ENCODE data around the gene PLEKHO1.

PLEKHO1 gene

GRCh38 chr1:150150133-150151021 is 661 bp downstream of the PLEKHO1 start:
- DNase-seq (ENCODE audit: low read depth in 2 of 2): no peak

DNA sequence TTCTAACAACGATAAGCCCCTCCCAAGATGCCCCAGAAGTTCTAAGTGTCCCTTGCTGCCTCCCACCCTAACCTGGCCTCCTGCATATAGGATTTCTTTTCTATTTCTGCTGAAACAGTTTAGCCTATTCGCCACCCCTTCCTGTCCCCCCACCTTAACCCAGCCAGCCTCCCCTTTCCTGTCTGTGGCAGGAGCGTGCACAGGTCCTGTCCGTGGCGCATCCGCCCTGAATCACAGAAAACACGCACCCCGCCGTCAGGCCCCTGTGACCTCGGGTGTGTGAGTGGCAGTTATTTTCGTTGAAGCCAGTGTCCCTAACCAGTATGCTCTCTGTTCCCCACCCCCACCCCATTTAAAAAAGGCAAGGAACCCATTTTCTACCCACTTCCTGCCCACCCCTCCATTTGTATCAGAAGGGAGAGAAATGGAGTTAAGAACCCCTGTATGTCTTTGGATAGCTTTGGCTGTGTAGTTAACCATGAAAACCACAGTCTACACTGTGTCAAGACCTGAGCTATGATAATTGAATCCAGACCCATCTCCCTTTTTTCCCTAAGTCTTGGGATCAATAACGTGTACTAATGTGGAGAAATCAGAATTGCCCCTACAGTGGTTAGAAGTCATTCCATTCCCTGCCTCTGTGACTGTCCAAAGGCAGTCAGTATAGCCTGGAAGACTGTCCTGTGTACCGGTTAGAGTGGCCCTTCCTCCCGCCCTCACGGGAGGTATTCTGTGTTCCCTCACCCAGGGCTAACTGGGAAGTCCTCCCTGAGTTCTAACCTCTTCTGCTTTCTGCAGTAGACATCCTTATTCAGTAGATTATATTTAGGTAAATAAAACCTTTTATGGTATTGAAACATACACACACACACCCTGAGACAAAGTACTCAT is 1.8 kb downstream of the PLEKHO1 start:
- DNase-seq (ENCODE audit: low read depth in 2 of 2): peak; percentile 32 to 44

GRCh38 chr1:150152182-150152536 is 2.4 kb downstream of the PLEKHO1 start:
- DNase-seq (ENCODE audit: low read depth in 2 of 2): no peak

DNA sequence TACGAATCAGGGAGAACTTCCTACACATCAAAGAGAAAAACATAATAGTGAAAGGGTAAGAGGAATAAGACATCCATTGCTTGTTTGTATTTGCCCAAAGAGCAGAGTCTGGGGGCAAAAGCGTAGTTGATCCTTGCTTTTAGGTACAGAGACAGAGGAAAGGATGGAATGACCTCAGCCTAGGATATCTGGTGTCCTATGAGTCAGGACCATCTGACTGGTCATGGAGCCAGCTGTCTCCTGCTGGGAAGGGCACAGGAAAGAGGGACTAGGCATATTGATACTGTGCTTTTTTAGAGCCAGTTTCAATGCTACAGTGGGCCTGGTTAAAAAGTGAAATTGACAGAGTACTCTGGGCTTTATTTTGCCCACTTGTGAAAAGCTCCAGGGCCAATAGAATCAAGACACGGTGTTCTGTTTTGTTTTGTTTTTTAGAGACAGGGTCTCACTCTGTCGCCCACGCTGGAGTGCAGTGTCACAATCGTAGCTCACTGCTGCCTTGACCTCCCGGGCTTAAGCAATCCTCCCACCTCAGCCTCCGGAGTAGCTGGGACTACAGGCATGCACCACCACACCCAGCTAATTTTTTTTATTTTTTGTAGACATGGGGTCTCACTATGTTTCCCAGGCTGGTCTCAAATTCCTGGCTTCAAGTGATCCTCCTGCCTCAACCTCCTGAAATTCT is 3.2 kb downstream of the PLEKHO1 start:
- no peak for DNase-seq (ENCODE audit: low read depth in 2 of 2)

- no peak for DNase-seq (ENCODE audit: low read depth in 2 of 2)
Observed at GRCh38 chr1:150154143-150154542, 4.4 kb downstream of the PLEKHO1 start.

GRCh38 chr1:150155413-150156071 is 5.8 kb downstream of the PLEKHO1 start:
- no peak for DNase-seq (ENCODE audit: low read depth in 2 of 2)

- DNase-seq (ENCODE audit: low read depth in 2 of 2): no peak
Observed at GRCh38 chr1:150156868-150157603, 7.3 kb downstream of the PLEKHO1 start.

DNA sequence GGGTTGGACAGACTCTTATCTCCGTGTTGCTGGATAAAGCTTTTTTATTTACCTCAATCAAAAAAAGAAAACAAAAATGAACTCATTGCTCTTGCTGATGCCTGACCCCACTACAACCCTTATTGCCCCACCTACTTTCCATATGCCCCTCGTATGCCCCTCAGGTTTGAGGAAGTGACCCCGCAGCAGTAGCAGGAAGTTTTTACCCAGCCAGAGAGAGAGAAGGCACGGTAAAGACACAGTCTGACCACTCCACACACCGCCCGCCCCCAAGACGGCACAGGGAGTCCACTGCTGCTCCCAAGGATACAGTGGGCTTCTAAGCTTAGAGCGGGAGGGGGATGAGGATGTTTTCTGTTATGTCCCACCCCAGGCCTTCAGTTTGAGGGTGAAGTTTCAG is 9.8 kb downstream of the PLEKHO1 start:
- DNase-seq (ENCODE audit: low read depth in 2 of 2): no peak

DNA sequence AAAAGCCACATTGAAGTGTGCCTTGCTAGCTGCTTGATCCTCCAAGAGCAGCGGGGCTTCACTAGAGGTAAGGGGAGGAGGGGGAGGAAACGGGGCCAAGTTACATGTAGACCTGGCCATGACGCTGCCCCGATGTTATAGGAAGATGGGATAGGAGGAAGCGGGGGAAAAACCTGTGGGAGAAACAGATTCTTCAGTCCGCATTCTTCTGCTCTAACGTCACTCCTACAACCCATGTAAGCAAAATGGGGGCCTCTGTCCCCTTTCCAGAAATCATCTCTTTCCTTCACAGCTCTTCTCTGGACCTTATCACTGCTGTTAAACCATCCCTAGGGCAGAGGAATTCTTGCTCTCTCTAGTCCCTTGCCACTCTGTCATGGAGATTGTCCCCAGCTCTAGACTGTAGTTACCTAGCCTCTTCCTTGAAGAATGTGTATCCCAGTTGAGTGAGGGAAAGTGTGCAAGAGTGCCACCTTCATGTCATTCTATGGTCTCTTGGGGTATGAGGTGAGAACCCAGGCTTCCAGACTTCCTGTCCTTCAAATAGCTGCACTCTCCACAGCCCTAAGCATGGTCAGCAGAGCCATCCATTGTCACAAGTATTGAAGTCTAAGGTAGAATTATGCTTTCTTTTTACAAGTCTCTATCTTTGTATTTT is 11.4 kb downstream of the PLEKHO1 start:
- no peak for DNase-seq (ENCODE audit: low read depth in 2 of 2)

DNA sequence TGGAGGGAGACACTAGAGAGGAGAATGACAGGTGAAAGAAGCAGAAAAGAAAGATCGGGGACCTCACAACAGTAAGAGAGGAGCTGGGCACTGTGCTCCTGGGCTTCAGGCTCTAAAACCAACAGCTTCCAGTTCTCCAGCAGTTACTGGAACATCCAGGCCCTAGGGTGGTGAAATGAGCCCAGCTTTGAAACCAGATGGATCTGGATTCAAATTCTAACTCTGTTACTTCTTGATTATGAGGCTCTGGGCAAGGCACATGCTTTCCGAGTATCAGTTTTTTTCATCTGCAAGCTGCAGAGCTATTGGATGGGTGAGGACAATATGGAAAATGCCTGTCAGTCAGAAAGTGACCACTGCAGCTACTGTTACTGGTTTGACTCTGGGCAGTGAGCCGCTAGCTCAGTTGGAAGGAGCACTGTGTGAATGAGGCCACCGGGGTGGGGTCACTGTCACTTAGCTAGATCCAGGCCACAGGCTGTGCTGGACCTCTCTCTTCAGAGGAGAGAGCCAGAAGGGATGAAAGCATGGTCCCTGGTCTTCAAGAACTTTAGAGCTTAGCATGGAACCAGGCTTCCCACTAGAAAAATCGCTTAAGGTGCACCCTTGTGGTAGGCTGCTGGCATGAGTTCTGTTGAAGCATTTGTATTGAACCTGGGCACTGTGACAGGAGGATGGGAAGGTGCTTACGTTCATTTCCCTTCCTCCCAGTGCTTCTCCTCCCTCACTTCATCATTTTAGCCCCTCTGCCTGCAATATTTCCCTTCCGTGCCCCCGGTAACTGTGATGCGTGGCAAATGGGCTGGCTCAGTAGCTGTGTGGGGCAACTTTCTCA is 12.2 kb downstream of the PLEKHO1 start:
- DNase-seq (ENCODE audit: low read depth in 2 of 2): no peak

DNA sequence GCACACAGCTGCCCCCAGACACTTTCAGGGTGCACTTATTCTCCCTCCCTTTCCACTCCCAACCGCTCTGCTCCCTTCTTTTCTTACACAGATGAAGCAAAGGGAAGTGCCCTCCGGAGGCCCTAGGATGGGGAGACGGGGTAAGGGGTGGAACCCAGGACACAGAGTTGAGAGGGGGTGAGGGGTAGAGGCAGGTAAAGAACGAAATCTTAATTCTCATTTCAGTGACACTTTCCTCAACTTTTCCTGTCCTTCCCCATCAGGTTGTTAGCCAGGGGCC is 12.8 kb downstream of the PLEKHO1 start:
- no peak for DNase-seq (ENCODE audit: low read depth in 2 of 2)

- DNase-seq (ENCODE audit: low read depth in 2 of 2): no peak
Observed at GRCh38 chr1:150162862-150163706, 13.4 kb downstream of the PLEKHO1 start.

- DNase-seq (ENCODE audit: low read depth in 2 of 2): no peak
Observed at GRCh38 chr1:150164224-150164623, 14.5 kb downstream of the PLEKHO1 start.

GRCh38 chr1:150164779-150165178 is 15.1 kb downstream of the PLEKHO1 start:
- DNase-seq (ENCODE audit: low read depth in 2 of 2): no peak

DNA sequence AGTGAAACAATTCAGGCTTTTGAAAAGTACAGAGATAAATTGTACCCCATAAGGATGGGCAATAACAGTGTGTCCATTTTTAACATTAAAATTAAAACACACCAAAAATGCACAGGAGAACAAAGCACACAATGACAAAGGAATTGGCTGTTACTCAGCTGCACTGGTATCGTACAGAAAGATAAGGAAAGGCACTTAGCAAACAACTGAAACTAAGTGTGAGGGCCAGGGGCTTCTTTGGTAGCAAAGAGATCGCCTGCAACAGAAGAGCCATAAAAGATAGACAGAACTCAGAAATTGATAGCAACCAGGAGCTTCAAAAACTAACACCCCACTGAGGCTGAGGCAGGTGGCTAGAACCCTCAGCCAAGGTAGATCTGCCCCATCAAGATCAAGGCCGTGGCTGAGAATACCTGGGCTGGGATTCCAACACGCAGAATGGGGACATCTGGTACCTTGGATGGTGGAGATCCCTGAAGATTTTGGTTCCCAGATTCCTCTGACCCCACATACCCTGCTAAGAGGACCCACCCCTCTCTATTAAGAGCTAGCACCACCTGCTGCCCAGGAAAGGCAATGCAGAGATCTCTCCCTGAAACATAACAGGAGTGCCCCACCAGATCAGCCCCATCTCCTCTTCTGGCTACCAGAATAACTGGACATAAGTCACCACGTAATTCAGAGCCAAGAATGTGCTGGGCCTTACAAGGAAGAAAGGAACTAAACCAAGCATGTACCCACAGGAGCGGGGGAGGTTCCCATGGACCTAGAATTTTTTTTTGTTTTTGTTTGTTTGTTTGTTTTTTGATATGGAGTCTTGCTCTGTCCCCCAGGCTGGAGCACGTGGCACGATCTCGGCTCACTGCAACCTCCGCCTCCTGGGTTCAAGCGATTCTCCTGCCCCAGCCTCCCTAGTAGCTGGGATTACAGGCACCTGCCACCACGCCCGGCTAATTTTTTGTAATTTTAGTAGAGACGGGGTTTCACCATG is 16.2 kb downstream of the PLEKHO1 start:
- DNase-seq (ENCODE audit: low read depth in 2 of 2): peak; percentile 33 to 46

DNA sequence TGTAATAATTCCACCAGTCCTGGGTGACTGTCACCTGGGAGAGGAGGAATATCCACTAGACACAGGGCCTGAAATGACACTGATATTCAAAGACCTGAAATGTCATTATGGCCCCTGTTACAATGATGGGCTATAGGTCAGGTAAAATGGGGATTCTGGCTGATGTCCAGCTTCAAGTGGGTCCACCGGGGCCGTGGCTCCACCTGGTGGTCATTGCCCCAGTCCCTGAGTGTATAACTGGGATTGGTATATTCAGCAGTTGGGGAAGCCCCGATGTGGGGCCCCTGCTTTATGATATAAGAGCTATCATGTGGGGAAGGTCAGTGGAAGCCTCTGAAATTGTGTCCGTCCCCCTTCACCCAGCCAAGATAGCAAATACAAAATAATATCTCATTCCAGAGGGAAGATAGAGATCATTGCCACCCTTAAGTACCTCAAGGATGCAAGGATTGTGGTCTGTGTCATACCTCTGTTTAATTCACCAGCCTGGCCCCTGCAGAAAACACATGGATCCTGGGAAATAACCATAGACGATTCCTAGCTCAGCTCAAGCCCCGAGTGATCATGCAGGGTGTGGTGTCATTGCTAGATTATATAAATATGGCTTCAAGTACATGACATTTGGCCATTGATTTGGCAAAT is 19.4 kb downstream of the PLEKHO1 start:
- DNase-seq (ENCODE audit: low read depth in 2 of 2): peak; percentile 32 to 44

DNA sequence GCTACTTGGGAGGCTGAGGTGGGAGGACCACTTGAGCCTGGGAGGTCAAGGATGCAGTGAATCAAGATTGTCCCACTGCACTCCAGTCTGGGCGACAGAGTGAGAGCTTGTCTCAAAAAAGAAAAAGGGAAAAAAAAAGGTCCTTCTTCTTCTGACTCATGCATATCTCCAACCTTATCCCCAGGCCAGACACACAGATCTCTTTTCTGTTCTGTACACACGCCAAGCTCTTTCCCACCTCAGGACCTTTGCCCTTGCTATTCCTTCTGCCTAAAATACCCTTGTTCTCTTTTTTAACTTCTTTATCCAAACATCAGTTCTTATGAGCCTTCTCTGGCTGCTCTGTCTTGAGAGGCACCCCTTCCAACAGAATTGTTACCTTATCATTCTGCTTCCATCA is 22.1 kb downstream of the PLEKHO1 start:
- DNase-seq (ENCODE audit: low read depth in 2 of 2): no peak
